GM19240 (cell line): Measurements from ENCODE around the gene EPHA8.

Experiments used
- DNase-seq: peaks from one replicate; pipeline ENCODE4 v3.0.0; 2011; ENCODE audit warnings: low spot score; ENCODE audit not compliant: insufficient read length

EPHA8 gene

DNA sequence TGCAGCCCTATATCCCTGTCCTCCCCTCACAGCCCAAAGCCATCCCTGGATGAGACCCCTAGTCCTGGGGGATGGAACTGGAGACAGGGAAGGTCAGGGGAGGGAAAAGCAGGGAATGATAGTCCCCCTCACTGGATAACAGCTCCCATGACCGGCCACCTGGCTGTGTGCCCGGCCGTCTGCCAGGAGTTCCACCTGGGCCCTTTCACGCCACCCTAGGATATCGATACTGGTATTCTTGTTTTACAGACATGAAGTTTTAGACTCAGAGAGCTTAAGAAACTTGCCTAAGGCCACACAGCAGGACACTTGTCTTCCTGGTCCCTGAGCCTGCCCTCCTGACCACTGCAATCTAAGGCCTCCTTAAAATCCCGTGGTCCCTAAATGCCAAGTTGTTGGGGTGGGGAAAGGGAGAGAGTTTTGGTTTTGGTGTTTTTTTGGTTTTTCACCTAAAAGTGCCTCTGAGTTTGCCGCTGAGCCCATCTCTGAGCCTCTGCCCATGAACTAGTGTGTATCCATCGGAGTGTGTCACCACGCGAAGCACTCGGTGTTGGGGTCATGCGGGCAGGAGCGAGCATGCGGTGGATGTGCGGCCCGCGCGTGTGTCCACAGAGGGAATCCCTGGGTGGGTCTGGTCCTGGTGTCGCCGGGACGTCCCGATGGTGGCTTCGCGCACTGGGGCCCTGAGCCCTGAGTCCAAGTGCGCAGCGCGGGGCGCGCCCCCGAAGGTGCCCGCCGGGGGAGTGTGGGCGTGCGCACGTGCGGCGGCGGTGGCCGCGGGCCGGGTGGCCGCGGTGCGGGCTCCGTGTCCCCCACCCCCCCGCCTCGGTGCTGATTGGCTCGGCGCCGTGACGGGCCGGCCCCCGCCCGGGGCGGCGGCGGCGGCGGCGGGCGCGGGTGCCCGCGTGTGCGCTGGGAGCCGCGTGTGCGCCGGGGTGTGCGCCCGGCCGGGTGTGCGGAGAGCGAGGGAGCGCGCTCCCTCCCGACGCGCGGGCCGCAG lies at the start of gene EPHA8:
Gene EPHA8 (plus strand): TSS at position 906 of the 1,000 bp plus-strand sequence. CDS start 147 bp downstream, outside the sequence.
- no peak for DNase-seq

DNA sequence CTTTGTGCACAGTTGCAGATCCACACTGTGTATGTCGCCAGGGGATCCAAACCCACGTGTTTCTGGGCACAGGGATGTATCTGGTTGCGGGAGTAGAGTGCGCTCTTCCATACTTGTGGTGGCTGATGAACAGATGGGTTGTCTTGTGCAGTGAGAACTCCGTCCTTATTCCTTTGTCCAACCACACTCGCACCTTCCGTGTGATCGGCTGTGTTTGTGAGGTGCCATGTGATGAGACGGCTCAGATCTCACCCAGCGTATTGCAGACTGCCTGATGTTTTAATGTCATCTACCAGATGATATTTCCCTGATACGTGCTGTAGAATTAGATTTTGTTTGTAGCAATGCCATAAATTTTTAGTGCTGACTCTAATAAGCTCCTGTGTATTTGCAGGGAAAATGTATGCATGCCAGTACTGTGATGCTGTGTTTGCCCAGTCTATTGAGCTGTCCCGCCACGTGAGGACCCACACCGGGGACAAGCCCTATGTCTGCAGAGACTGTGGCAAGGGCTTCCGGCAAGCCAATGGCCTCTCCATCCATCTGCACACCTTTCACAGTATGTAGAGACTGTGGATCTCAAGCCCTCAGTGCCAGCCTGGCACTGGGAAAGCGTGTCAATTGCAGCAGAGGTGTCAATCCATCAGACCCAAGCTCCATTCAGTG lies 46.2 kb upstream of the EPHA8 start:
- no peak for DNase-seq

DNA sequence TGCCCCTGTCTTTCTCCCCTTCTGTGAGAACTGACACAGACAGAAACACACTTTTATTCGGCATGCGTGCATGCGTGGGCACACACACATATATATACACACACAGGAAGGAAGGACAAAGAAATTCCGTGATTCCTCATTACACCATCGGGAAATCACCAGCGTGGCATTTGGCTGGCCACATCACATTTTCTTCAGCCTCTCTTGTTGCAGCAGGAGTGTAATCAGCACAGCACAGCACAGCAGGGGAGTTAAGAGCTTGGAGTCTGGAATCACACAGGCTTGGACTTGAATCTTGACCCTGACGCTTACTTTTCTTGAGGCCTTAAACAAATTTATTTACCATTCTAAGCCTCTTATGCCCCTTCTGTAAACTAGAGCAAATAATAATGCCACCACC lies 45.3 kb upstream of the EPHA8 start:
- no peak for DNase-seq

DNA sequence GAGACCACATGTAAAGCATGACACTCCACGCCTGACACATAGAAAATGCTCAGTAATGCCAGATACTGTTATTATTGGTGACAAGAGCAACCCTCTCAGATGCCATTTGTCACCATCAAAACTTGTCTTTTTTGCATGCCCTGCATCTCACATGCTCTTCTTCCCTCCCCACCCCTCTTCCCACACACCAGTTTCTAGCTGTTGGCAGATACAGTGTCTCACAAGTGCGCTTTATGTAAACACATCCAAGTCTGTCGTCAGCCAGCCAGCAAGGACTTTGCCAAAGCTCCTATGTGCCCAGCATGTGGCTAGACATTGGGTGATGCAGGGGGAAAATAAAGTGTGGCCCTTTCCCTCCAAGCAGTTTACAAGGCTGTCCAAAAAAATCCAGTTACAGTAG lies 44.9 kb upstream of the EPHA8 start:
- DNase-seq: no peak

DNA sequence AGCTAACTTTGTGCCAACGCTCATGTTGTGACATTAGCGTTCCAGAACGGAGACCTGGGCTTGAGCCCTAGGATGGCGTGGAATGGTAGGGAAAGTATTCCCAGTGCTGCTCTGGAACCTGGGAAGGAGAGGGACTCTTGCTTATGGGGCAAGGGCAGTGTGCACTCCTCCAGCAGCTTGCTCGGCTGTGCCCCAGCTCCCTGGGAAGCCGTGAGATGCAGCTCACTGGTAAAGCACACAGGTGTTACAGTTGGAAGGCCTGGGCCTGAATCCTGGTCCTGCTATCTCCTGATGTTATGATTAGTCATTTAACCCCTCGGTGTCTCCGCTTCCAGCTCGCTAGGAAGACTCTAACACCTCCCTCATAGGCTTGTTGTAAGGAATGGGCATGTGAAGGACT lies 42.4 kb upstream of the EPHA8 start:
- no peak for DNase-seq

DNA sequence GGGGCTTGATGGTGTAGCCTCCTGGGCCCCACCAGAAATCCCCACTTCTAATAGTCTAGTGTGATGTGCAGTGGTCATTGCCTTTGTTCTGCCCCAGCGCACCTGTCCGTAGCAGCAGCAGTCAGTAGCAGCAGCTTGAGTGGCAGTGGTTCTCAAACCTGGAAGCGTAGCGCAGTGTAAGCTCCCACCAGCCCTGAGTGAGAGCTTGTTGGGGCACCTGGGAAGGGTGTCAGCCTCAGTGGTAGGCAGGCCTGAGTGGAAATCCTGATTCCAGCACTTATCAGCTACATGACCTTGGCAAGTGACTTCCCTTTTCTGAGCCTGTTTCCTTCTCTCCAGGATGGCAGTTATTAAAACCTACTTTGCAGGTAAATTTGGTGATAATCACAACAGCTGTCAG lies 41.6 kb upstream of the EPHA8 start:
- no peak for DNase-seq

DNA sequence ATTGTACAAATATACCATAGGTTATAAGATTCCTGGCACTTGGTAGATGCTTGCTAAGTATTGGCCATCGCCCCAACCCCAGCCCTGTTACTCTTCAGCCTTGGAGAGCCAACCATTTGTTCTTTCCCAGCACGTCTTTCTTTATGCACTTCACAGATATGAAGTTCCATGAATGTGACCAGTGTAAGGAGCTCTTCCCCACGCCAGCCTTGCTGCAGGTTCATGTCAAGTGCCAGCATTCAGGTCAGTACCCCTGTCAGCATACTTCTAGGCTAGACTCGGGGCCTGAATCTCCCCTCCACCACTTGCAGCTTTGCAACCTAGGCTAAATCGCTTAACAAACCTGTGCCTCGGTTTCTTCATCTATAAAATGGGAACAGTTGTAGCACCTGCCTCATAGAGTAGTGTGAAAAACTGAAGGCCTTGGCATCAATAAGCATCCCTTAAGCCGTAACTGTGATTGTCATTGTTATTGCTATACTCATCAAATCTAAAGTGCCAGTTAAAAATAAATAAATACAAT lies 41.0 kb upstream of the EPHA8 start:
- no peak for DNase-seq

DNA sequence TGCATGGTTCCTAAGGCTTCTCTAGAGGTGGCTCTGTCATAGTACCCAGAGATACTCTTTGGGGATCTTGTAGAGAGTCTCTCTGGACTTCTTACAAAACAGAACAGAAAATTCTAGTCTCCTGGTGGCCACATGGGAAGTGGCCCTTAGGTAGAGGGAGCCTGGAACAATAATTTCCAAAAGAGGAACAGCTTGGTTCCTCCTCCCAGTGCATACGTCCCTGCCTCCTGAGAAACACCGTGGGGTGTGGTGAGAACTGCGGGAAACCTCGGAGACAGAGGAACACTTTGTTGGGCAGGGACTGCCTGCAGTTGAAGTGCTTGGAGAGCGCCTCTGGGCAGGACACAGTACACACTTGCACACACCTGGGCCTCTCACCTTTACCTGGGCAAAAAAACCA lies 38.8 kb upstream of the EPHA8 start:
- DNase-seq: no peak

DNA sequence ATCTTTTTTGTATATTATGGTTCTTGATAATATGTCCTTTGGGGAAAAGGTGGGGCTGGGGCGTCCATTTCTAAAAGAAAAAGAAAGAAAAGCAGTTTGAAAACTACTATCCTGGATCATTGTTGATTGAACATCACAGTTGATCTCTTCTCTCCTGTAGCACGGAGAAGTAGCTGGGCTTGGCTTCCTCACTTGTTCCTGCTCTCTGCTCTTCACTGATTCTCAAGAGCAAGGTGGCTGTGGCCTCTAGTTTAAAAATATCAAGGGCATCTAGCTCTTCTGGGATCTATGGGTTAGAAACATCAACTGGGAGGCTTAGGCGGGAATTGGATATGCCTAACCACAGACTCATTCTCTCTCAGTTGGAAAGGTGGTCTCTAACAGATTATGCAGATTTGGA lies 38.1 kb upstream of the EPHA8 start:
- DNase-seq: no peak

DNA sequence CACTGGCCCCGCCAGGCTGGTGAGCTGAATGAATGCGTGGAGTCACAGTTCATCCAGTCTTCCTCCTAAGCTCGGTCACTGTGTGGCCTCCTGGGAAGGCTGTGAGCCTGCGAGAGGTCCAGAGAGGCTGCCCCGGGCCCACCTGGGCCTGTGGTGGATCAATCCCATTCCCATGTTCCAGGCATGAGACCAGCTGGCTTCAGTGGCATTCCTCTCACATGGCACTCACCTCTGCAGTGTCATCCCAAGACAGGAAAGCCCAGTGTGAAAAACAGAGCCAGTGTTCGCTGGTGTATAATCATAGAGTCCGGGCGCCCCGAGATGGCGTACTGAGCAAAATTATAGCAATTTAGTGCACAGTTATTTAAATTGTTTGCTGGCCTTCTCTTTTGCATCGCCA lies 37.6 kb upstream of the EPHA8 start:
- no peak for DNase-seq

DNA sequence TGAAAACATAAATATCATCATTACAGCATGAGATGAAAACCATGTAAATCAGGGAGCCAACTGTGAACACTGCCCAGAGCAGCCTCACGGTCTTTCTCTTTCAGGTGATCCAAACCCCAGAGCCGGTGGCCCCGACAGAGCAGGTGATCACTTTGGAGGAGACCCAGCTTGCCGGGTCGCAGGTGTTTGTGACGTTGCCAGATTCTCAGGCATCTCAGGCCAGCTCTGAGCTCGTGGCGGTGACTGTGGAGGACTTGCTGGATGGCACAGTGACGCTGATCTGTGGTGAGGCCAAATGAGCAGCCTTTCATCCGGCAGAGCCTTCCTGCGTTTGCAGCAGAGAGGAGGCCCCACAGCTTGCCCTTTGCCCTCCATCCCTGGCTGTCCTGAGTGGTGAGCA lies 37.2 kb upstream of the EPHA8 start:
- DNase-seq: no peak

DNA sequence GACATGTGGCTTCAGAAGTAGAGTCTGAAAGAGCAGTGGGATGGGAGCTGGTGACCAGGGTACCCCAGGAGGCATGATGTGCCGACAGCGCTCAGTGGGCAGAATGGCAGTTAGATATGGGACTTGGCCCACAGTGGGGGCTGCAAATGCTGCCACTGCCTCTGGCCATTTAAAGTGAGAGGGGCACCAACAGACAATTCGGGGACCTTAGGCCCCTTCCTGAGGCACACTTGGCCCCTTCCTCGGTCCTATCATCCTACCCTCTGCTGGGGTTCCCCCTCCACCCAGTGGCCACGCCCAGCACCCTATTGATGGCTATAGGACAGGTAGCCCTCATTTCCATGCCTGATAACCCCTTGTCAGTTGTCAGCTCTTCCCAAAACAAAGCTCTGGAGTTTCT lies 36.6 kb upstream of the EPHA8 start:
- DNase-seq: no peak

DNA sequence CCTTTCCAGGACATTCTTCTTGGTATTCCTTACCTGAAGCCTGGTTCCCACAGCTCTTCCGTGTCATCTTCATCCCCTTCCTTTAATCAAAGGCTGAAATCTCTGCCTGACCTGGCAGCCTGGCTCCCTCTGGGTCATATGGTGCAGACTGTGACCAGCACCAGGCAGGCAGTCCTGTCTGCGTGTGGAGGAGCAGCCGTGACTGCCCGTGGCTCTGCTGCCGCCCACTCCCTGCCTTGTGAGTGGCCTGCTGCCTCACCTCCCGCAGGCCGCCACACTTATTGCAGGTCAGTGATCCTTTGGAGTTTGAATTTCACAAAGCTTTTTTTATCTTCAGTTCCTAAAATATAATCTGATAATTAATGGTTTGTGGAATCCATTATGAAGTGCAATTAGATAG lies 36.2 kb upstream of the EPHA8 start:
- DNase-seq: no peak

DNA sequence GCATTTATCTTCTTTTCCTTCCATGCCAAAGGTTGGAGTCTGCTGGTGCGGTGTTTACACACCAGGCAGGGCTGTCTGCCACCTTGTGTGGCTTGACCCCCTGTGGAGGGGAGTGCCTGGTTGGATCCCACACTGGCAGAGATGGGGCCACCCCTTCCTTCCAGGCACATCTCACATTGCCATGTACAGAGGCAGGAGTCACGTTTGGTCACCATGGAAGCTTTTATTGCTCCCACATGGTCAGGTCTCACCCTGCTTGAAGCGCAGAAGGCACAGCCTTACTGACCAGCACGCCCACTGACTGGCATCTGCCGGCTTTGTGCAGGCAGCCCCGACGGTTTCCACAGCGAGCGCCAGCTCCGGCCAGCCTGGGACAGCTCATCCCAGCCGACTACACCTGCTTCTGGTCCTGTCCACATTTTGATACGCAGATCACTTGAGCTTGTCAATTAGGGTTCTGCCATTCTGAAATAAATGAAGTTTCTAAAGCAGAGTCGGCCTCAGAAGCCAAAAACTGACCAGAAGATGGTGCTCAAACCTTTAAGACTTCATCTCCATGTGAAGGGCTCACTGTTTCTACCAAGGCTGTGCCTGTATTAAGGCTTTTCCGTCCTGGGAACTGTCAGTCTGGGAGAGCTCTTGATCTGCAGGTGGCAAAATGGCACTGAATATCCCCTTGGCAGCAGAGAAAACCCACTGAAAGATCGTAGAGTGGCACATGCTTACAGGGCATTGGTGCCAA lies 35.6 kb upstream of the EPHA8 start:
- DNase-seq: no peak

DNA sequence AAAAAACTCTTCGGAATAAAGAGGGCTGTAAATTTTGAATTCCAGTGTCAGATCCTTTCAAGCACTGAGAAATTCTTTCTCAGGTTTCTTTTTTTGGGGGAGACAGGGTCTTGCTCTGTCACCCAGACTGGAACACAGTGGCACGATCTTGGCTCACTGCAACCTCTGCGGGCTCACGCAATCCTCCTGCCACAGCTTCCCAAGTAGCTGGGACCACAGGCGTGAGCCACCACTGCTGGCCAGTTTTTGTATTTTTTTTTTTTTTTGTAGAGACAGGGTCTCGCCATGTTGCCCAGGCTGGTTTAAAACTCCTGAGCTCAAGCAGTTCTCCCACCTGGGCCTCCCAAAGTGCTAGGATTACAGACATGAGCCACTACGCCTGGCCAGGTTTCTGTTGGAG lies 34.8 kb upstream of the EPHA8 start:
- DNase-seq: no peak

DNA sequence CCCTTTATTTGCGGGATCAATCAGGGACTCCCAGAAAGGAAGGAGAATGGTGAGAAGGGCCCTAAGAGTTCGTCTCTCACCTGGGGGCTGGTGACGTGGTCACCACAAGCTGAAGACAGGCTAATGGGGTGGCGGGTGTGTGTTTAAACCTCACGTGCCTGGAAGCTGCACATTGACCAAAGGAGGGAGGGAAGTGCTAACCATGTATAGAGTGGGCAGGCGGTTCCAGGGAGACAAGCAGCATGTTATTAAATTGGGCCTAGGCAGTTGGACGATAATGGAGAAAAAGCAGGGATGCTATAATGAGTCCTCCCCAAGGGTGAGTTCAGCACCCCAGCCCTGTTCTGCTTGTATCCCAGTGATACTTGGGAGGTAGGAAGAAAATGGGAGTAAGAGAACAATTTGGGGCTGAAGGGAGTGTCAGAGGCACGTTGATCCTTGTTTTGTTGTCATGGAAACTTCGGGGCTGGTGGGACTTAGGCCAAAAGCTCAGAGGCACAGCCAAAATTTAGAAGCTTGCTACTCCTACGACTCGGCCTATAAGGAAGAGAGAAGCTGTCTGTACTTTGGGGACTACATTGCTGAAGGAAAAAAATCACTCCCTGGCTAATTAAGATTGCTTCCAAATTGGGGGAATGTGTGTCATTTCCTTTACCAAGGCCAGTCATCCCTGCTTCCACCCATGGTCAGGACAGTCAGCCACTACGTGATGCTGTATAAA lies 33.2 kb upstream of the EPHA8 start:
- DNase-seq: no peak

DNA sequence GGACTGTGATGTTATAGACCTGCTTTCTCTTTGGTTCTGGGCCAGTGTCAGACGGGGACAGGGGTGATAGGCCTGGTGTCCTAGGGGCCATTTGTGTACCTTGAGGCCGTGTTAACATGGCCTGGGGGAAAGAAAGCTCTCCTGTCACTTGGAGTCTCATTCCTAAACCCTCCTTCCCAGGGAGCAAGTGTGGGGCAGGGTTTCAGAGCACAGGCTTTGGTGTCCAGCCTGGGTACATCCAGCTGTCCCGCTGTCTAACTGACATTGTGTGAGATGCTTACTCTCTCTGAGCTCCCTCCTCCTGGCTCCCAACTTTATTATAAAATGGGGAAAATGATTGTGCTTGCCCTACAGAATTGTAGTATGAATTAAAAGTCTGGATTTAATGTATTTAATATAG lies 32.6 kb upstream of the EPHA8 start:
- DNase-seq: no peak

DNA sequence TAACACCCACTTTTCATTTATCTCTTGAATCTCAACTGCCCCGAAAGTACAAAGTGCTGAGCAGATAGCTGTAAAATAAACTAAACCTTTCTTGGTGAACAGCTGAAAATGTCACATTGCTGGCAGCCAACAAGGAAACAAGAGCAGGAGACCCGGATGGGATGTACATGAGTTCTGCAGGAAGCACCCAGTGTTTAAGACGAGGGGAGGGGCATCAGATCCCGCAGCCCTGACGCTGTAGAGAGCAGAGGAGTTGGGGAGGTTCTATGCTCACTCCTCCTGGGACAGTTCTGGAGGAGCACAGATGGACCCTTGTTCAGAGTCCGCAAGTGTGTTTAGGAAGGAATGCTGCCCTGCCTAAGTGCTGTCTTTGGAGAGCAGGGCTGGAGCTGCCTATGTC lies 32.0 kb upstream of the EPHA8 start:
- no peak for DNase-seq

DNA sequence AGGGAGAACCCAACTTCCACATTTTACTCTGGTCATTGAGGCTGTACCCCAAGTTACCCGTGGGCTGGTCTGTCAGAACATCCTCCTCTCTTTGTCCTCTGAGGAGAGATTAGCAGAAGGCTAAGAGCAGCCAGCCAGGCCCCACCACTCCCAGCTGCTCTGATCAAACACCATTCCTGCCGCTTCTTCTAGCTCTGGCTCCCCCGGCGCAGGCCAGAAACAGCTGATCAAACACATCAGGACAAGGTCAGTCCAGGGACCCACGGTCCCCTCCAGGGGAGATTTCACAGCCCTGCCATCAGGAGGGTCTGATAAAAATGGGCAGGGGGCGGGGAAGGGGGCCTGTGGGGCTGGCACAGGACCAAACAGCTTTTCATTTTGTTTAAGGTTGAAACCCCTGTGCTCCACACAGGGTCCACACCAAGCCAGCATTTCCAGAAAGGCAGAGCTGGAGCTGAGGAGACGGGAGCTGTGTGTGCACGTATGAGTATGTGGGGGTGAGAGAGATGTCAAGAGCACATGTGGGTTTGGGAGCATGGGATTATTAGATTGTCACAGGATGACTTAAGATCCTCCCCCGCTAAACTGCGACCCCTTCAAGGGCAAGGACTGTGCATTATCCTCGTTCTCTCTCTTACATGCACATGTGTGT lies 29.9 kb upstream of the EPHA8 start:
- DNase-seq: no peak

DNA sequence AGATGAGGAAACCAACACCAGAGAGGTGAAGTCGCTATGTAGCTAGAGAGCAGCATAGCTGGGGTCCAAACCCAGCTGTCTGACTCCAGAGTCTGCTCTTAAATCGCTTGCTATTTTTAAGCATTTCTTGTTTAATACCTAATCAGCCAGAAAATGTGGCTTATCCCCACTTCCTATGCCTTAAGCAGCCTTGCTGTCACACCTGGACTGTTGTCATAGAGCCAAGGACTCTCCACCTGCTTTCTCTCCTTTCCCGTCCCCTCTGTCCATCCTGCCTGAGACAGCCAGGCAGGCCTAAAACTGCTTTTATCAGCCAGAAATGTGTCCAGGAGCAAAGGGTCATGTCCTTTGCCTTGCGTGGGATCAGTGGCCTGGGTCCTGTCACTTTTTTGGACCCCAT lies 28.3 kb upstream of the EPHA8 start:
- no peak for DNase-seq

DNA sequence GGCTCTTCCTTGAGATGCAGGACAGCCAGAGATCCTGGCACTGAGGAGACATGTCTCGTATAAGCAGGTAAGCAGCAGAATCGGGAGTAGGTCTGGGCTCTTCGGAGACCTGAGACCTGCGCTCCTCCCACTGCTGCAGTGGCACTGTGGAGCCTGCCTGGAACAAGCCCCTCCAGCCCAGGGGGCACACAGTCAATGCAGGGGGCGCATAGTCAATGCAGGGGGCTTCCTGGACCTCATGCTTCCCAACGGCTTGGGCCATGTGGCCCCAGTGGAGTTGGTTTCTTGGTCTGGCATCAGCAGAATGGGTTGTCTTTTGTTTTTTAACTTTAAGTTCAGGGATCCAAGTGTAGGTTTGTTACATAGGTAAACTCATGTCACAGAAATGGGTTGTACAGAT lies 27.9 kb upstream of the EPHA8 start:
- no peak for DNase-seq
